NCI-H1105 (cell line): ENCODE data around the gene ADRA1B.
A peak's percentile ranks its signal among the peaks of the same experiment; 100 is the strongest.

Experiments
- DNase-seq: peaks from one replicate; lab custom pipeline; 2025; lab: John Stamatoyannopoulos, UW

Gene ADRA1B

DNA sequence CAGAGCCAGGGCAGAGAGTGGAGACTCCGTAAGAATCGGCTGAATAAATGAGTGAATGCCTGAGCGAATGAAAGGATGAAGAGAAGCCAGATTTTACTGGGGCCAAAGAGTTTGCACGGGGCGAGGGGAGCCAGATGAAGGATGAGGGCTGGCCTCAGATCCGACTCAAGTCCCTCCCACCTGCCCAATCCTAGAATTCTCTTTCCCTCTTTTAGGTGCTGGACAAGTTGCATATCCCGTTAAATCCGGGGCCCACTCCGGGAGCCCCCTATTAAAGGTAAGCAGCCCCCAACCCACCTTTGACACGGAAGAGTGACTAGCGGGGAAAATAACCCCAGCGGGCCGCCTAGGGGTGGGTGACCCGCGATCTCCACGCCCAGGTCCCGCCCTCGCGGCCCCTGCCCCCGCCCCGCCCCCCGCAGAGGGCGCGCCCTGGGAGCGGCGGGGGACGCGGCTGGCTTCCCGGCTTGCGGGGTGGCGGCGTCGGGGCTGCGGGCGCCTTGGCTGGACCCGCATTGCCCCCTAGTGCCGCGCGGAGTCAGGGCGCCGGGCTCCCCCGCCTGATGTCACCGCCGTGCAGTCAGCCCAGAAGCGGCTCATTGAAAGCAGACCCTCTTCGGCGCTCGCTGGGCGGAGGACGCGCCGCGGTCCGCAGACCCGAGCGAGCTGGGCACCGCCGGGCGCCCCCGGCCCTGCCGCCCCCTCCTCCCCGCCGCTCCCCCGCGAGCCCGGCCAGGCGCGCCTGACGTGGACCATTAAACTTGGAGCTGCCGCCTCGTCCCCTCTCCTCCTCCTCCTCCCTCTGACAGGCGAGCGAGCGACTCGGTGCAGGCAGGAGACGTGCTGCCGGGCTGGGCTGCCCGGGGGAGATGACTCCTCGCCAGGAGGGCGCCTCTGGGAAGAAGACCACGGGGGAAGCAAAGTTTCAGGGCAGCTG lies at the start of gene ADRA1B:
TSS of gene ADRA1B (plus strand) at position 579 of the 937 bp plus-strand sequence. CDS start 424 bp downstream, outside the sequence.
- DNase-seq, result peak; percentile 39

- no peak for DNase-seq
These were observed 42.6 kb upstream of the ADRA1B start for GRCh38 chr5:159873680-159874079.

GRCh38 chr5:159874263-159874662 lies 42.0 kb upstream of the ADRA1B start:
- no peak for DNase-seq

DNA sequence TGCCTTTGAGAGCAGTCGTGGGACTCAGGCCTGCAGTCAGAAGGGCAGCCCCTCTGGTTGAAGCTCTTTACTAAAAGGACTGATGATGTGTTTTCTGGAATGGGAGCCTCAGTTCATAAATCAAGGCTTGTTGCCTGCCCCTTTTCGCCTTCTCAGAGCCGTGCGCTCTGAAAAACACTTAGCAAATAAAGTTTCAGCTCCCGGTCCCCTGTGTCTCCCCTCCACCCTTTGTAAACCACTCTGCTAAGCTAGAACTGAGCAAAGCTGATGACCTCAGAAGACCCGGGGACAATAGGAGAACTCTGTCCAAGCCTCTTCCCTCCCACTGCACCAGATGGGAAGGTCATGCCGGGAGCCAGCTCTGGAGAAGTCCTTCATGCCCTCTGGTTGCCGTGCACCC lies 39.3 kb upstream of the ADRA1B start:
- no peak for DNase-seq

DNA sequence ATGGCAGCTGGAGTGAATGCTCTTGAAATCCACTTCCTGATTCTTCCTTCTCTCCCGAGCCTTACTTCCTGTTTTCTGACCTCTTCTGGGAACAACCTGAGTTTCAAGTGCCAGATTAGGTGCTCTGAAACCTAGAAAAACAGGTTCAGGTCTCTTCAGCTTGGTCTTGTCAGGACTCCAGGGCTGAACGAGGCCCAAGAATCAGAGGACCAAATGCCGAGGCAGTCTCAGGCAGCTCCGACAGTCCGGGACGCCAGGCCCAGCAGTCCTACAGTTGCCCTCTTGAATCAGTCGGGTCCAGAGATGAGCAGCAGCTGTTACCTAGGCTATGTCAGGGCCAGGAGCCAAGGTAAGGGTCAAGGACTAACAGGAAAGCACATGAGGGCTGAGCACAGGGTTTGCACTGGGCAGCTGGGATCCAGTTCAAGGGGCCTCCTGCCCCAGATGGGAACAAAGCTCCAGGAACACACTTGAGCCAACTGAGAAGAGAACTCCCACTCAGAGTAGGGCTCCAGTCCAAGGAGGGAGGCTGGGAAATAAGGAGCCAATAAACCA lies 38.3 kb upstream of the ADRA1B start:
- DNase-seq, result no peak

GRCh38 chr5:159878988-159879471 lies 37.3 kb upstream of the ADRA1B start:
- no peak for DNase-seq

GRCh38 chr5:159880676-159881075 lies 35.6 kb upstream of the ADRA1B start:
- DNase-seq, result no peak

DNA sequence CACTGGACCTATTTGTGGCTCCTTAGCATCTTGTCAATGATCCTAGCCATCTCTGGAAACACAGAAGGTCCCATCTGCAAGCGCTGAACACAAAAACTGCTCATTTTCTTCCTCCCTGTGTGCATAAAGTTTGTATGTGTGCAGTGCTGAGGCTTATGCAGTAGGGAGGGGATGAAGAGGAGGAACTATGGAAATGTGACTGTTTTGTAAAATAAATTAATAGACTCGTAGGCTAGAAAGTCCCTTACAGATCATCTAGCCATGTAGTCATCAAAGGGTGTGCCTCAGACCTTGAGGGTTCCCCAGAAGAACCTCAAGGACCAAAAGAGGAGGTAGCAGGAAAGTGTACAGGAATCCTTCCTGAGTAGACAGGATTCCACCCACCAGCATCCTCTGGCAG lies 34.3 kb upstream of the ADRA1B start:
- DNase-seq, result no peak

DNA sequence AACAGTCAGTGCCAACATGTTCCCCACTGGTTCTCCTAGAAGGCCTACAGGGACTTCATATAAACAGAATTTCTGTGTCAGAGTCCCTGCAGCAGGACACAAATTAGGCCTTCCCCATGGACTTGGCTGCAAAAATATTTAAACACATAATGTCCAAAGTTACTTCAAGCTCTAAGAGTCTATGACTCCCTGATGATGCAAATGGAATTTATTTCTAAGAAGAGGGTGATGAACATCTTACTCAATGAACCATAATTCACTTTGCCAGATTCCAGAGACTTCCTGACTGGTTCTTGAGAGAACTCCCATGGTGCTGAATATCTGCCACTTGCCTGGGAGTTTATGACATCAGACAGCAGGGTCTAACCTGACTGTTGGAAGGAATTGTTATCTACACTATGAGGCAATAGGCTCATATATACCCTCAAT lies 32.7 kb upstream of the ADRA1B start:
- no peak for DNase-seq

- no peak for DNase-seq
These were observed 31.2 kb upstream of the ADRA1B start for GRCh38 chr5:159884917-159885620.

DNA sequence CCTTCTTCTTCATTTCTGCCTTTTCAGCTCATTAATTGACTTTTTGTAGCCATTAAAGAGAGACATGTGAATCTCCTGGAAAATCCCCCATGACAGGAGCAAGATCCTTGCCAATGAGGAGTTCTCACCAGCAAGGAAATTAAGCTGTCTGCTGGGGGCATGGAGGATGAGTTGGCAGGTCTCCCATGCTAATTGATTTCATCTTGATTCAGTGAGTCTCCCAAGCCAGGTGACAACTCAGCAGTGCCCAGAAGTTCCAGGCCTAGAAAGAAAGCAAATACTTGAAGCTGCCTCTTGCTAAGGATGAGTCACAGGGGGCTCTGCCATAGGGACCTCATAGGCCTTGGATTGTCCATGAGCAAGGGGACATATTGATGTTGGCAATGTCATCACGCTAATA lies 30.0 kb upstream of the ADRA1B start:
- DNase-seq, result peak; percentile 12

- peak; percentile 66 for DNase-seq
These were observed 29.2 kb upstream of the ADRA1B start for GRCh38 chr5:159887050-159887449.

- no peak for DNase-seq
These were observed 27.4 kb upstream of the ADRA1B start for GRCh38 chr5:159888860-159889259.

GRCh38 chr5:159890141-159890540 lies 26.1 kb upstream of the ADRA1B start:
- DNase-seq, result no peak

DNA sequence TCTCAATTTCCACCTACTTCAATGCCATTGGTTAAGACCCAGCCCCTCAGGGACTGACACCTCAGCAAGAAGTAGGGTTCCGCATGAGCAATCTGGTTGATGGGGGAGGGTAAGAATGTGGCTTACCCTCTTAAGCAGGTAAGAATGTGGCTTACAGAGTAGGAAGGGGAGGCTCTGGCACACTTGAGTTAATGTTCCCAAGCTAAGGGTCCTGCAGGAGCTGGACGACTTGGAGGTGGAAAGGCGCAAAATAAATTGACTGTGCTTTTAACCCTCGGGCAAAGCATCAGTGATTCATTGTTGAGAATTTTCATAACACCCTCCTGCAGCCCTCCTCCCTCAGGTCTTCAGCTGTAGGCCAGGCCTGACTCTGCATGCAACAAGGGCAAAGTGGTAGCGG lies 24.9 kb upstream of the ADRA1B start:
- no peak for DNase-seq

DNA sequence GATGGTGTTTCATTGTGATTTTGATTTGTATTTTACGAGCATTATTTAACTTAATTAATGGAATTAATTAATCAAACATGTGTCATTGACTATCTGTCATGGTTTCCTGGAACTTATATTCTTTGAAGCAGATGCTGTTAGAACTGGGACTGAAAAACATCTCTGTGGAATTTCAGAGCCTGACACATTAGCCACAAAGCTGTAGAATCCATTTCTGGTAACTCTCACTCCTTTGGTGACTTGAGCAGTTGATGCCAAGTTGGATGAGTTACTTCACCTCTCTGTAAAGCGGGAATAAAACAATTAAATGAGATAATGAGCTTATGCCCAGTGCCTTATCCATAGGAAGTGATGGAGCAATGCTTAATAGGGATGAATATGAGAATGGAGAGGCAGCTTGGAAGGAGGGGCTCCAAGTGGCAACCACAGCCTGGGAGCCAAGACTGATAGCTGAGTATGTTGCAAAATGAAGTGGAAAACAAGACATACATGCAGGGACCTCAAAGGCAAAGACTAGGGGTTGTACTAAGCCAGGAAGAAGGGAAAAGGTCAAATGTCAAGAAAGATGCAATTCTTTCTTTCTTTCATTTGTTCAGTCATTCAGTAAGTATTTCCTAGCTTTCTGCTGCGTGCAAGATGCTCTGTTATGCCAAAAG lies 23.1 kb upstream of the ADRA1B start:
- no peak for DNase-seq

DNA sequence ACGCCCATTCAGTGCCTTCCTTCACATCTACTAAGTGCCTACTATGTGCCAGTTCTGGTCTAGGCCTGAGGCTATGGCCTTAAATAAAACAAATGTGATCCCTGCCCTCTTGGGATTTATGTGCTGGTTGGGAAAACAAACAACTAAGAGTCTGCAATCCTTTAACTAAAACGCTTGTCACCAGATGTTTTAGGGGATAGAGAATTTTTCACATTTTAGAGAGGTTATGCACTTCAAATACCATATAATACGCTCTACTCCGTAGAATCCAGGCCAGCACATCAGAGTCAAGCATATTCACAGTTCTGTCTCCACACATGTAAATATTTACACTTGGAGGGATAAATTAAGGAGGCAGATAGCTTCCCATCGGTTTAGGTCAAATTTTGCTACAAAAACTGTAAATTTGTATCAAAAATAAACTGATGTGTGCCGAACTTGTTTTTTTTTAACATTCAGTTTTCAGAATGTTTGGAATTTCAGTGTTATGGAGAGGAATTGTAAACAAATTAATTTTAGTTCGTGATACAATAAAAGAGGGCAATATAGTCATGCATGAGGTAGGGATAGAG lies 22.0 kb upstream of the ADRA1B start:
- DNase-seq, result no peak

- DNase-seq, result no peak
These were observed 18.4 kb upstream of the ADRA1B start for GRCh38 chr5:159897786-159898393.

DNA sequence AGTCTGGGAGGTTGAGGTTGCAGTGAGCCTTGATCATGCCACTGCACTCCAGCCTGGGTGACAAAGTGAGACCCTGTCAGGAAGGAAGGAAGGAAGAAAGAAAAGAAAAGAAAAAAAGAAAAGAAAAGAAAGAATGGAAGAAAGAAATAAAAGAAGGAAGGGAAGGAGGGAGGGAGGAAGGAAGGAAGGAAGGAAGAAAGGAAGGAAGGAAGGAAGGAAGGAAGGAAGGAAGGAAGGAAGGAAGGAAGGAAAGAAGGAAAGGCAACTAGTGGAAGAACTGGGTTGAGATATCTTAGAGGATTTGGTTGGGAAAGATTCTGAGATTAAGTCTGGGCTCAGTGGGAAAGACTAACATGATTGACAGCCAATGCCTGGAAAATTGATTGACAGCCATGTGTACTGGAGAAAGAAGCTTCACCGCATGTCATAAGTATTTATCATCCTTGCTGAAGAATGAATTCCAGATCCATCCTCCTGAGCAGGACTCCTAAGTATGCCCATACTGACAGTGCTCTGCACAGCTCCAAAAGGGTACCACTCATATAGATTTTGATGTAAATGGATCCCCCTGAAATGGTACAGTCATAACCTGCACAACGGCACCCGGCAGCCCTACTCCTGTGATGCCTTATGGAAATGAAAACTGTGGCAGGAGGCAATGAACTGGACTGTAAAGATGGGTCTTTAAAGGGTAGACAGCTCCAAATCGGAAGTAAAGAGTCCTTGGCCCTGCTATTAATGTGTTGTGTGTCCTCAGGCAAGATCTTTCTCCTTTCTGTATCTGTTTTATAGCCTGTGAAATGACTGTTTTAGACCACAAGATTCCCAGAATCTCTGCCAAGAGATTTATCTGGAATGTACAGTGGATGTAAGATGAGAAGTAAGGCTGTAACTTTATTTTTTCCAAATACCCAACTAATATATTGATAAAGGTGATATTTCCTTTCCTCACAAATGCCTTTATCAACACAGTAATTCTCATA lies 16.9 kb upstream of the ADRA1B start:
- no peak for DNase-seq

- no peak for DNase-seq
These were observed 15.0 kb upstream of the ADRA1B start for GRCh38 chr5:159901308-159901707.
